Ishikawa (cell line): Measurements from ENCODE around the gene NSUN2.

Experiments
- EP300 ChIP-seq: IDR thresholded peaks from 2 replicates; pipeline ENCODE4 v1.6.1; 2012; ENCODE audit warnings: borderline replicate concordance
- FOXM1 ChIP-seq: IDR thresholded peaks from 2 replicates; pipeline ENCODE4 v1.6.1; 2012; ENCODE audit warnings: low read depth, borderline replicate concordance
- TAF1 ChIP-seq: IDR thresholded peaks from 2 replicates; pipeline ENCODE4 v1.6.1; 2012; ENCODE audit warnings: low read depth, mild to moderate bottlenecking
- TEAD4 ChIP-seq: IDR thresholded peaks from 2 replicates; pipeline ENCODE4 v1.6.1; 2012

GRCh38 chr5:6626508-6626907 lies 6.3 kb downstream of the NSUN2 start:
- TF ChIP-seq FOXM1 (no peak), EP300 (no peak), TEAD4 (no peak), TAF1 (no peak)
